ENCODE data around the gene ST7. TPM values are rescaled to one million over a fixed set of nuclear protein-coding genes. Genes with fewer than 3 reads are reported as not detected.

The ST7 gene
- total RNA-seq, 1 experiment from 2014 or later, result 12.9 TPM

DNA sequence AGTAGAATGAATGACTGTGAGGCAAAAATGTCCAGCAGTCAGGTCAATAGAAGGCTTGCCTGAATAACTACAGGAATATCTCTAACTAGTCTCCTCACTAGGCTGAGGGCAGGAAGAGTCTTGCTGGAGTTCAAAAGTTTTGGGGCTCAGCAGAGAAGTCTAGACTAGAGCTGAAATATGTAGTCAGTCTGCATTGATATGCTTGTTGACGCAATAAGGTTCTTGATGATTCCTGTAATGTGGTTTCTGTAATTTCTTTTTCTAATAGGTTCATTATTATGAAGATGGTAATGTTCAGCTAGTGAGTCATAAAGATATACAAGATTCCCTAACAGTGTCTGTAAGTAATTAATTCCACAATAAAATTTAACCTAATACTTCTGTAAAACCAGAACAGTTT lies 41.5 kb upstream of the ST7 start:
- H3K23ac ChIP-seq (ENCODE audit: insufficient read length, low read depth, low read length), result no peak overlapping the region
- Mint-ChIP-seq H3K27ac (no peak overlapping the region), H3K4me3 (no peak overlapping the region), H3K9me3 (no peaks in the 10 kb centered on the region), H3K4me1 (no peaks in the 10 kb centered on the region), H3K27me3 (ENCODE audit: low read depth) (no peaks in the 10 kb centered on the region), H3K36me3 (ENCODE audit: insufficient read depth in 1 of 3, low read depth in 3 of 3) (peaks cover 36 to 70% (median 69%) of the 10 kb centered on the region in 3 experiments)
- no peak overlapping the region for H2AK5ac ChIP-seq (ENCODE audit: insufficient read length, low read length)
- H3K79me2 ChIP-seq (ENCODE audit: insufficient read depth, low read length), result no peaks in the 10 kb centered on the region
- no peak overlapping the region for H4K8ac ChIP-seq (replicated peaks; ENCODE audit: insufficient read length, low read depth, low read length)
- H4K91ac ChIP-seq (ENCODE audit: insufficient read length, low read depth, low read length), result no peak overlapping the region
- WGBS (ENCODE audit: extremely low coverage, insufficient read length, low lambda C conversion rate), result no CpG with 5 or more reads among the region's 1 CpG
- H3K9me3 ChIP-seq (ENCODE audit: control insufficient read depth, low read depth, low read length), result no peaks in the 10 kb centered on the region
- H3K4me2 ChIP-seq (ENCODE audit: insufficient read depth, insufficient read length, low read length), result no peak overlapping the region
- no peak overlapping the region for H2BK5ac ChIP-seq (ENCODE audit: insufficient read length, low read length)
- H3K9ac ChIP-seq (ENCODE audit: extremely low read depth, insufficient read length, low read length), result no peak overlapping the region
- H2BK12ac ChIP-seq (ENCODE audit: insufficient read length, low read depth, low read length), result no peak overlapping the region
- no peak overlapping the region for H3K4ac ChIP-seq (ENCODE audit: low read depth, low read length)
- H4K20me1 ChIP-seq (ENCODE audit: control insufficient read depth, insufficient read depth, insufficient read length), result no peaks in the 10 kb centered on the region
- no peak overlapping the region for H4K5ac ChIP-seq (ENCODE audit: insufficient read length, low read depth, low read length)
- H3K27me3 ChIP-seq (ENCODE audit: insufficient read depth, low read length), result no peaks in the 10 kb centered on the region
- no peak overlapping the region for H2BK15ac ChIP-seq (ENCODE audit: low read depth, low read length)
- H3K27ac ChIP-seq (ENCODE audit: insufficient read length, low read depth, low read length), result no peak overlapping the region
- no peak for DNase-seq
- no peak overlapping the region for H2AFZ ChIP-seq (ENCODE audit: low read length)
- no peak overlapping the region for H3K14ac ChIP-seq (ENCODE audit: insufficient read depth, low read length)
- H3T11ph ChIP-seq (ENCODE audit: low read length), result no peak overlapping the region
- no peak overlapping the region for H3K56ac ChIP-seq (ENCODE audit: insufficient read length, low read depth, low read length)
- no peak overlapping the region for H3K18ac ChIP-seq (ENCODE audit: insufficient read length, low read depth, low read length)
- H3K23me2 ChIP-seq (ENCODE audit: insufficient read length, low read depth, low read length, poor library complexity, severe bottlenecking), result no peaks in the 10 kb centered on the region
- H3K4me1 ChIP-seq (ENCODE audit: insufficient read depth, low read length), result no peaks in the 10 kb centered on the region
- H2BK20ac ChIP-seq (ENCODE audit: low read depth, low read length, poor library complexity, severe bottlenecking), result no peak overlapping the region
- H2BK120ac ChIP-seq (ENCODE audit: low read depth, low read length, poor library complexity, severe bottlenecking), result no peak overlapping the region
- H3K79me1 ChIP-seq (ENCODE audit: insufficient read depth, low read depth, low read length, poor library complexity, severe bottlenecking), result no peaks in the 10 kb centered on the region
- TF ChIP-seq, protein P1, sequence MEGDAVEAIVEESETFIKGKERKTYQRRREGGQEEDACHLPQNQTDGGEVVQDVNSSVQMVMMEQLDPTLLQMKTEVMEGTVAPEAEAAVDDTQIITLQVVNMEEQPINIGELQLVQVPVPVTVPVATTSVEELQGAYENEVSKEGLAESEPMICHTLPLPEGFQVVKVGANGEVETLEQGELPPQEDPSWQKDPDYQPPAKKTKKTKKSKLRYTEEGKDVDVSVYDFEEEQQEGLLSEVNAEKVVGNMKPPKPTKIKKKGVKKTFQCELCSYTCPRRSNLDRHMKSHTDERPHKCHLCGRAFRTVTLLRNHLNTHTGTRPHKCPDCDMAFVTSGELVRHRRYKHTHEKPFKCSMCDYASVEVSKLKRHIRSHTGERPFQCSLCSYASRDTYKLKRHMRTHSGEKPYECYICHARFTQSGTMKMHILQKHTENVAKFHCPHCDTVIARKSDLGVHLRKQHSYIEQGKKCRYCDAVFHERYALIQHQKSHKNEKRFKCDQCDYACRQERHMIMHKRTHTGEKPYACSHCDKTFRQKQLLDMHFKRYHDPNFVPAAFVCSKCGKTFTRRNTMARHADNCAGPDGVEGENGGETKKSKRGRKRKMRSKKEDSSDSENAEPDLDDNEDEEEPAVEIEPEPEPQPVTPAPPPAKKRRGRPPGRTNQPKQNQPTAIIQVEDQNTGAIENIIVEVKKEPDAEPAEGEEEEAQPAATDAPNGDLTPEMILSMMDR (conservative IDR thresholded peaks at IDR 0.05), result no peak
